Right lobe of liver (tissue), 4 donors: ENCODE data around the gene MARK2.

Source experiments
- CTCF ChIP-seq, 4 donors: fragments of 200-600 bp in 3 of 4; fragments of 450-650 bp in 1 of 4; IDR thresholded peaks; one replicate each; pipeline versions ENCODE4 v1.5.1 to v1.8.0; 2016 to 2022; ENCODE audit warnings: antibody characterized with exemption in 4 of 4, mild to moderate bottlenecking in 2 of 4
- POLR2A ChIP-seq: fragments of 450-650 bp; IDR thresholded peaks from one replicate; pipeline ENCODE4 v1.6.1; 2017; ENCODE audit warnings: antibody characterized with exemption, mild to moderate bottlenecking
- donor health status: DM: no; HTN: no; CAD: no.
- donor health status: DM: no; HTN: no; CAD: no.
- donor health status: DM: no; HTN: yes; CAD: no.

GRCh38 chr11:63843041-63843440 lies 4.1 kb downstream of the MARK2 start:
- no peak for TF ChIP-seq POLR2A
- no peak for TF ChIP-seq CTCF (IDR thresholded peaks at IDR 0.05)
